GM12873 (cell line): ENCODE results near the gene SHISAL1.

Experiments
- TF ChIP-seq, protein P1 (sequence below): IDR thresholded peaks from 2 replicates; pipeline ENCODE4 v1.5.1; 2012; ENCODE audit warnings: low read depth, mild to moderate bottlenecking, moderate library complexity, low read length, control low read depth; ENCODE audit not compliant: insufficient read depth; ENCODE audit errors: missing control alignments

SHISAL1 gene

GRCh38 chr22:44349594-44349993 lies 36.8 kb upstream of the SHISAL1 start:
- TF ChIP-seq, protein P1, sequence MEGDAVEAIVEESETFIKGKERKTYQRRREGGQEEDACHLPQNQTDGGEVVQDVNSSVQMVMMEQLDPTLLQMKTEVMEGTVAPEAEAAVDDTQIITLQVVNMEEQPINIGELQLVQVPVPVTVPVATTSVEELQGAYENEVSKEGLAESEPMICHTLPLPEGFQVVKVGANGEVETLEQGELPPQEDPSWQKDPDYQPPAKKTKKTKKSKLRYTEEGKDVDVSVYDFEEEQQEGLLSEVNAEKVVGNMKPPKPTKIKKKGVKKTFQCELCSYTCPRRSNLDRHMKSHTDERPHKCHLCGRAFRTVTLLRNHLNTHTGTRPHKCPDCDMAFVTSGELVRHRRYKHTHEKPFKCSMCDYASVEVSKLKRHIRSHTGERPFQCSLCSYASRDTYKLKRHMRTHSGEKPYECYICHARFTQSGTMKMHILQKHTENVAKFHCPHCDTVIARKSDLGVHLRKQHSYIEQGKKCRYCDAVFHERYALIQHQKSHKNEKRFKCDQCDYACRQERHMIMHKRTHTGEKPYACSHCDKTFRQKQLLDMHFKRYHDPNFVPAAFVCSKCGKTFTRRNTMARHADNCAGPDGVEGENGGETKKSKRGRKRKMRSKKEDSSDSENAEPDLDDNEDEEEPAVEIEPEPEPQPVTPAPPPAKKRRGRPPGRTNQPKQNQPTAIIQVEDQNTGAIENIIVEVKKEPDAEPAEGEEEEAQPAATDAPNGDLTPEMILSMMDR = no peak

DNA sequence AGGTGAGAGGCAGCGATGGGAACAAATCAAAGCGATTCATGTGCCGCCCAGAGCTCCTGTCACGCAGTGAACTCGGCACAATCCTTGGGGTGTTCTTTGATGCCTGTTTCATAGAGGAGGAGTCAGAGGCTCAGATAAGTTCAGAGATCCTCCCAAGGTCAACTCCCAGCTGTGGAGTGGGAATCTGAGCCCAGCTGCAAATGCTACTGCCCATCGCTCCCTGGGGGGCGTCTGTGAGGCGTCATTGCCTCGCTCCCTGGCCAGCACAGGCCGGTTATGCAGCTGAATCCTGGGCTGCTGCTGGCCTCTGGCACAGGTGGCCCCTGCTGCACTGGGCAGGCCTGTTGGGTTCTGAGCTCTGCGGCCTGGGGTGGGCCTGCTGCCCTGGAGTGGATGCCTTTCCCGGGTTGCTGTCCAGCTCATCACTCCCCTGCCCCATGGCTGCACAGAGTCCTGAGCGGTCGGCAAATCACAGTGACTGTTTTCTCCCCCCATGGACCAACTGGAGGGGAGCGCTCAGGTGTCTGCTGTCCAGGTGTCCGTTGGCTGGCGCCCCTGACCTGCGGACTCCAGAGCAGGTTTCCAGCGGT lies 36.3 kb upstream of the SHISAL1 start:
- TF ChIP-seq, protein P1 = no peak

- TF ChIP-seq, protein P1 = no peak
Measured at GRCh38 chr22:44347549-44347948, 34.8 kb upstream of the SHISAL1 start.

- TF ChIP-seq, protein P1 = no peak
Measured at GRCh38 chr22:44347080-44347479, 34.3 kb upstream of the SHISAL1 start.

- TF ChIP-seq, protein P1 = no peak
Measured at GRCh38 chr22:44345872-44346271, 33.1 kb upstream of the SHISAL1 start.

GRCh38 chr22:44344407-44344806 lies 31.7 kb upstream of the SHISAL1 start:
- TF ChIP-seq, protein P1 = no peak

- TF ChIP-seq, protein P1 = no peak
Measured at GRCh38 chr22:44342347-44342956, 29.7 kb upstream of the SHISAL1 start.
